H9 (cell line): ENCODE data around the gene MYO18A. TPM values are rescaled to one million over a fixed set of nuclear protein-coding genes. Genes with fewer than 3 reads are reported as not detected.

Source experiments
- DNase-seq: peaks from one replicate; pipeline ENCODE4 v3.0.0-alpha.2; 2017
- H2AFZ ChIP-seq: one replicate; pipeline ENCODE4 v1.6.1; 2013; ENCODE audit warnings: mild to moderate bottlenecking, low read length, control low read depth, moderate library complexity
- H2AK5ac ChIP-seq: 2 replicates; pipeline ENCODE4 v1.6.1; 2013; ENCODE audit warnings: low read length, control low read depth, mixed read lengths; ENCODE audit not compliant: insufficient read length
- H2BK120ac ChIP-seq: one replicate; pipeline ENCODE4 v1.6.1; 2013; ENCODE audit warnings: low read depth, mild to moderate bottlenecking, low read length, control low read depth, inconsistent platforms; ENCODE audit not compliant: poor library complexity, severe bottlenecking
- H2BK12ac ChIP-seq: 2 replicates; pipeline ENCODE4 v1.6.1; 2013; ENCODE audit warnings: low read length, control low read depth, mixed read lengths, low read depth; ENCODE audit not compliant: insufficient read length
- H2BK15ac ChIP-seq: 2 replicates; pipeline ENCODE4 v1.6.1; 2013; ENCODE audit warnings: low read depth, low read length, control low read depth
- H2BK20ac ChIP-seq: one replicate; pipeline ENCODE4 v1.6.1; 2013; ENCODE audit warnings: low read depth, mild to moderate bottlenecking, low read length, control low read depth, inconsistent platforms; ENCODE audit not compliant: poor library complexity, severe bottlenecking
- H2BK5ac ChIP-seq: 2 replicates; pipeline ENCODE4 v1.6.1; 2013; ENCODE audit warnings: low read length, control low read depth, mixed read lengths; ENCODE audit not compliant: insufficient read length
- H3K14ac ChIP-seq: 2 replicates; pipeline ENCODE4 v1.6.1; 2013; ENCODE audit warnings: low read length, control low read depth; ENCODE audit not compliant: insufficient read depth
- H3K18ac ChIP-seq: 2 replicates; pipeline ENCODE4 v1.6.1; 2013; ENCODE audit warnings: low read depth, mild to moderate bottlenecking, mixed read lengths, low read length, control low read depth; ENCODE audit not compliant: insufficient read length
- H3K23ac ChIP-seq: 2 replicates; pipeline ENCODE4 v1.6.1; 2013; ENCODE audit warnings: low read length, control low read depth, mixed read lengths, low read depth; ENCODE audit not compliant: insufficient read length
- H3K23me2 ChIP-seq: 2 replicates; pipeline ENCODE4 v1.6.1; 2013; ENCODE audit warnings: low read depth, mild to moderate bottlenecking, mixed read lengths, low read length, control low read depth; ENCODE audit not compliant: insufficient read length, poor library complexity, severe bottlenecking
- H3K27ac ChIP-seq: 2 replicates; pipeline ENCODE4 v1.5.1; 2013; ENCODE audit warnings: low read length, control low read depth, mixed read lengths, low read depth; ENCODE audit not compliant: insufficient read length
- H3K27me3 ChIP-seq: 2 replicates; pipeline ENCODE4 v1.6.1; 2013; ENCODE audit warnings: low read length, control low read depth, inconsistent platforms; ENCODE audit not compliant: insufficient read depth
- H3K4ac ChIP-seq: 2 replicates; pipeline ENCODE4 v1.6.1; 2013; ENCODE audit warnings: low read depth, mild to moderate bottlenecking, control low read depth, inconsistent platforms, low read length, moderate library complexity
- H3K4me1 ChIP-seq: 2 replicates; pipeline ENCODE4 v1.6.1; 2013; ENCODE audit warnings: low read length, control low read depth, inconsistent platforms; ENCODE audit not compliant: insufficient read depth
- H3K4me2 ChIP-seq: 2 replicates; pipeline ENCODE4 v1.6.1; 2013; ENCODE audit warnings: low read length, control low read depth, mixed read lengths; ENCODE audit not compliant: insufficient read length, insufficient read depth
- H3K56ac ChIP-seq: 2 replicates; pipeline ENCODE4 v1.6.1; 2013; ENCODE audit warnings: low read depth, mild to moderate bottlenecking, mixed read lengths, low read length, control low read depth; ENCODE audit not compliant: insufficient read length
- H3K79me1 ChIP-seq: 2 replicates; pipeline ENCODE4 v1.6.1; 2013; ENCODE audit warnings: low read depth, mild to moderate bottlenecking, moderate library complexity, low read length, control low read depth, inconsistent platforms; ENCODE audit not compliant: insufficient read depth, poor library complexity, severe bottlenecking
- H3K79me2 ChIP-seq: 2 replicates; pipeline ENCODE4 v1.6.1; 2013; ENCODE audit warnings: low read length, control low read depth, inconsistent platforms; ENCODE audit not compliant: insufficient read depth
- H3K9ac ChIP-seq: 2 replicates; pipeline ENCODE4 v1.6.1; 2013; ENCODE audit warnings: low read length, control low read depth, mixed read lengths; ENCODE audit not compliant: insufficient read length; ENCODE audit errors: extremely low read depth
- H3K9me3 ChIP-seq: one replicate; pipeline ENCODE4 v1.6.1; 2013; ENCODE audit warnings: low read depth, low read length, inconsistent platforms; ENCODE audit not compliant: control insufficient read depth
- H3T11ph ChIP-seq: one replicate; pipeline ENCODE4 v1.6.1; 2013; ENCODE audit warnings: mild to moderate bottlenecking, low read length, control low read depth, inconsistent platforms
- H4K20me1 ChIP-seq: one replicate; pipeline ENCODE4 v1.6.1; 2013; ENCODE audit not compliant: control insufficient read depth, insufficient read length, insufficient read depth
- H4K5ac ChIP-seq: 2 replicates; pipeline ENCODE4 v1.6.1; 2013; ENCODE audit warnings: low read depth, mild to moderate bottlenecking, mixed read lengths, low read length, control low read depth; ENCODE audit not compliant: insufficient read length
- H4K8ac ChIP-seq: replicated peaks from 2 replicates; pipeline ENCODE4 v1.6.1; 2013; ENCODE audit warnings: low read length, control low read depth, mixed read lengths, low read depth; ENCODE audit not compliant: insufficient read length
- H4K91ac ChIP-seq: 2 replicates; pipeline ENCODE4 v1.6.1; 2013; ENCODE audit warnings: low read depth, mild to moderate bottlenecking, moderate library complexity, mixed read lengths, low read length, control low read depth; ENCODE audit not compliant: insufficient read length
- H3K27ac Mint-ChIP-seq, 3 experiments: 2 replicates in 2 of 3; 3 replicates in 1 of 3; pipeline ENCODE4 v1.8.0; 2020 to 2021; ENCODE audit warnings: mixed read lengths in 3 of 3, mild to moderate bottlenecking in 1 of 3, moderate library complexity in 1 of 3
- H3K27me3 Mint-ChIP-seq: 2 replicates; pipeline ENCODE4 v1.8.0; 2021; ENCODE audit warnings: low read depth, mild to moderate bottlenecking, moderate library complexity, mixed read lengths
- H3K36me3 Mint-ChIP-seq, 3 experiments: 2 replicates in 2 of 3; 3 replicates in 1 of 3; pipeline ENCODE4 v1.8.0; 2020 to 2021; ENCODE audit warnings: low read depth in 3 of 3, mixed read lengths in 3 of 3; ENCODE audit not compliant: insufficient read depth in 1 of 3
- H3K4me1 Mint-ChIP-seq, 2 experiments: 2 replicates each; pipeline ENCODE4 v1.8.0; 2020; ENCODE audit warnings: mixed read lengths in 2 of 2
- H3K4me3 Mint-ChIP-seq, 2 experiments: 2 replicates in 1 of 2; 3 replicates in 1 of 2; pipeline ENCODE4 v1.8.0; 2020 to 2021; ENCODE audit warnings: mild to moderate bottlenecking in 2 of 2, mixed read lengths in 2 of 2, moderate library complexity in 1 of 2
- H3K9me3 Mint-ChIP-seq, 2 experiments: 2 replicates in 1 of 2; 3 replicates in 1 of 2; pipeline ENCODE4 v1.8.0; 2020; ENCODE audit warnings: mild to moderate bottlenecking in 2 of 2, mixed read lengths in 2 of 2, moderate library complexity in 1 of 2
- WGBS: extraction: QIAGEN DNeasy Blood & Tissue Kit; methylation state at CpG from one replicate; pipeline ENCODE4 v1.1.7; 2013; ENCODE audit warnings: missing lambda C conversion rate, low lambda C conversion rate, mixed read lengths; ENCODE audit not compliant: insufficient read length; ENCODE audit errors: extremely low coverage; 5-methylcytosine and 5-hydroxymethylcytosine counted together
- total RNA-seq: library from RNA; stranded (reverse); gene quantifications from 2 replicates; pipeline ENCODE4 v1.2.1, GENCODE V29; 2021
- TF ChIP-seq, protein P1 (sequence below): fragments of 200-600 bp; sonication (generic); conservative IDR thresholded peaks from 3 replicates; pipeline ENCODE4 v1.8.0; 2021; ENCODE audit warnings: antibody characterized with exemption, mild to moderate bottlenecking

The MYO18A gene
- total RNA-seq, 1 experiment from 2014 or later: 21.6 TPM

- Histone ChIP-seq H4K5ac (no peak overlapping the region), H2BK12ac (peak overlapping the region; percentile 55), H2BK5ac (peak overlapping the region; percentile 22), H4K20me1 (peaks cover 3% of the 10 kb centered on the region), H3K9ac (no peak overlapping the region), H3K9me3 (no peaks in the 10 kb centered on the region), H3K4me1 (peaks cover 17% of the 10 kb centered on the region), H3K27me3 (no peaks in the 10 kb centered on the region), H3K79me1 (peaks cover 2% of the 10 kb centered on the region), H3K27ac (no peak overlapping the region), H2BK120ac (no peak overlapping the region), H3K4ac (peak overlapping the region; percentile 62; the same call in 1 of the 2 replicates), H4K8ac (no peak overlapping the region), H3T11ph (no peak overlapping the region), H3K23me2 (no peaks in the 10 kb centered on the region), H3K14ac (peak overlapping the region; percentile 2; the same call in 1 of the 2 replicates), H3K56ac (no peak overlapping the region), H4K91ac (no peak overlapping the region), H3K4me2 (no peak overlapping the region), H2AK5ac (no peak overlapping the region), H3K18ac (peak overlapping the region; percentile 52), H2BK15ac (0 out of 2 replicates have a peak overlapping the region, but pooled peaks have one; percentile 19), H3K23ac (no peak overlapping the region), H3K79me2 (no peaks in the 10 kb centered on the region), H2BK20ac (no peak overlapping the region), H2AFZ (no peak overlapping the region)
- H3K36me3 Mint-ChIP-seq: peaks cover 0 to 2% (median 0%) of the 10 kb centered on the region in 3 experiments; a peak in 2 of 7 replicates
- peak overlapping the region in 1 of 2 experiments; percentile 39; a peak in 2 of 5 replicates for H3K4me3 Mint-ChIP-seq
- H3K4me1 Mint-ChIP-seq: peaks cover 42 to 49% of the 10 kb centered on the region in 2 experiments
- TF ChIP-seq, protein P1, sequence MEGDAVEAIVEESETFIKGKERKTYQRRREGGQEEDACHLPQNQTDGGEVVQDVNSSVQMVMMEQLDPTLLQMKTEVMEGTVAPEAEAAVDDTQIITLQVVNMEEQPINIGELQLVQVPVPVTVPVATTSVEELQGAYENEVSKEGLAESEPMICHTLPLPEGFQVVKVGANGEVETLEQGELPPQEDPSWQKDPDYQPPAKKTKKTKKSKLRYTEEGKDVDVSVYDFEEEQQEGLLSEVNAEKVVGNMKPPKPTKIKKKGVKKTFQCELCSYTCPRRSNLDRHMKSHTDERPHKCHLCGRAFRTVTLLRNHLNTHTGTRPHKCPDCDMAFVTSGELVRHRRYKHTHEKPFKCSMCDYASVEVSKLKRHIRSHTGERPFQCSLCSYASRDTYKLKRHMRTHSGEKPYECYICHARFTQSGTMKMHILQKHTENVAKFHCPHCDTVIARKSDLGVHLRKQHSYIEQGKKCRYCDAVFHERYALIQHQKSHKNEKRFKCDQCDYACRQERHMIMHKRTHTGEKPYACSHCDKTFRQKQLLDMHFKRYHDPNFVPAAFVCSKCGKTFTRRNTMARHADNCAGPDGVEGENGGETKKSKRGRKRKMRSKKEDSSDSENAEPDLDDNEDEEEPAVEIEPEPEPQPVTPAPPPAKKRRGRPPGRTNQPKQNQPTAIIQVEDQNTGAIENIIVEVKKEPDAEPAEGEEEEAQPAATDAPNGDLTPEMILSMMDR: no peak
- no CpG with 5 or more reads among the region's 11 CpGs for WGBS
- no peaks in the 10 kb centered on the region; the same call in 1 of the 2 replicates for H3K27me3 Mint-ChIP-seq
- peak; percentile 76 for DNase-seq
- H3K9me3 Mint-ChIP-seq: no peaks in the 10 kb centered on the region
- H3K27ac Mint-ChIP-seq: peak overlapping the region; percentile 69 to 98 (median 95)
These were observed 24.8 kb downstream of the MYO18A start for GRCh38 chr17:29155227-29155965.
